OCI-LY3 (cell line): ENCODE measurements around the gene SCUBE1.

Experiments used
- H2AFZ ChIP-seq: fragments of 200-600, 300-600 bp; shearing (Covaris generic); 2 replicates; pipeline ENCODE4 v1.6.0; 2014; ENCODE audit warnings: antibody characterized with exemption, low read depth, low read length
- H3K27ac ChIP-seq: fragments of 200-600, 300-600 bp; sonication (generic); 2 replicates; pipeline ENCODE4 v1.5.1; 2014; ENCODE audit warnings: mild to moderate bottlenecking, low read length, moderate library complexity, mixed read lengths
- H3K27me3 ChIP-seq: fragments of 200-600, 300-600 bp; sonication (generic); 2 replicates; pipeline ENCODE4 v1.6.1; 2014; ENCODE audit warnings: low read depth, low read length, mixed read lengths
- H3K36me3 ChIP-seq: fragments of 200-600, 300-600 bp; sonication (generic); replicated peaks from 2 replicates; pipeline ENCODE3; 2014; ENCODE audit warnings: low read depth, low read length, mixed read lengths
- H3K4me1 ChIP-seq: fragments of 300-600, 200-600 bp; sonication (generic); 2 replicates; pipeline ENCODE4 v1.6.1; 2014; ENCODE audit warnings: low read length, mixed read lengths
- H3K4me2 ChIP-seq: fragments of 200-600, 300-600 bp; sonication (generic); 2 replicates; pipeline ENCODE4 v1.6.1; 2014; ENCODE audit warnings: low read length, mixed read lengths
- H3K4me3 ChIP-seq: fragments of 300-600, 200-600 bp; sonication (generic); 2 replicates; pipeline ENCODE4 v1.5.1; 2014; ENCODE audit warnings: antibody characterized with exemption, mild to moderate bottlenecking, low read length, moderate library complexity
- H3K79me2 ChIP-seq: fragments of 300-600, 200-600 bp; shearing (Covaris generic); 2 replicates; pipeline ENCODE4 v1.6.1; 2014; ENCODE audit warnings: mild to moderate bottlenecking, low read length, mixed read lengths
- H3K9ac ChIP-seq: fragments of 300-600, 200-600 bp; shearing (Covaris generic); 2 replicates; pipeline ENCODE4 v1.6.0; 2014; ENCODE audit warnings: mild to moderate bottlenecking, low read length, moderate library complexity
- H3K9me3 ChIP-seq: fragments of 200-600, 300-600 bp; shearing (Covaris generic); 2 replicates; pipeline ENCODE4 v1.6.1; 2014; ENCODE audit warnings: low read length, mixed read lengths; ENCODE audit not compliant: insufficient read depth
- H4K20me1 ChIP-seq: fragments of 200-600, 300-600 bp; sonication (generic); 2 replicates; pipeline ENCODE4 v1.6.1; 2016; ENCODE audit warnings: low read length, mixed read lengths; ENCODE audit not compliant: insufficient read depth
- CTCF ChIP-seq: fragments of 200-600, 300-600 bp; sonication (generic); IDR thresholded peaks from 2 replicates; pipeline ENCODE4 v1.5.1; 2014; ENCODE audit warnings: antibody characterized with exemption, low read length, low read depth
- EZH2phosphoT487 ChIP-seq: fragments of 200-600 bp; shearing (Covaris generic); IDR thresholded peaks from 2 replicates; pipeline ENCODE4 v1.6.1; 2018; ENCODE audit warnings: antibody characterized with exemption, mixed run types, low read depth

Gene SCUBE1

GRCh38 chr22:43202326-43202725 lies 140.8 kb downstream of the SCUBE1 start:
- TF ChIP-seq EZH2phosphoT487 (no peak), CTCF (no peak)
- H3K9ac ChIP-seq, result no peak overlapping the region

GRCh38 chr22:43201486-43202219 lies 141.5 kb downstream of the SCUBE1 start:
- H3K9ac ChIP-seq, result no peak overlapping the region
- no peaks in the 10 kb centered on the region for H3K36me3 ChIP-seq
- H3K4me2 ChIP-seq, result no peak overlapping the region
- TF ChIP-seq EZH2phosphoT487 (no peak), CTCF (no peak)
- H3K79me2 ChIP-seq, result no peaks in the 10 kb centered on the region
- no peak overlapping the region for H2AFZ ChIP-seq
- no peaks in the 10 kb centered on the region for H4K20me1 ChIP-seq
- no peaks in the 10 kb centered on the region for H3K9me3 ChIP-seq
- no peak overlapping the region for H3K27ac ChIP-seq
- no peaks in the 10 kb centered on the region for H3K4me1 ChIP-seq
- peaks cover 6% of the 10 kb centered on the region; the same call in 1 of the 2 replicates for H3K27me3 ChIP-seq
- no peak overlapping the region for H3K4me3 ChIP-seq

More at GRCh38 chr22:43202326-43202725, 140.8 kb downstream of the SCUBE1 start:
- Histone ChIP-seq H3K4me2 (no peak overlapping the region), H3K36me3 (no peaks in the 10 kb centered on the region), H3K9me3 (no peaks in the 10 kb centered on the region), H3K79me2 (no peaks in the 10 kb centered on the region), H3K4me1 (no peaks in the 10 kb centered on the region), H2AFZ (no peak overlapping the region), H3K27me3 (peaks cover 4% of the 10 kb centered on the region; the same call in 1 of the 2 replicates), H4K20me1 (no peaks in the 10 kb centered on the region), H3K27ac (no peak overlapping the region), H3K4me3 (no peak overlapping the region)

- no peaks in the 10 kb centered on the region for H3K36me3 ChIP-seq
- H3K4me2 ChIP-seq, result no peak overlapping the region
- no peak overlapping the region for H2AFZ ChIP-seq
- no peak overlapping the region for H3K27ac ChIP-seq
- no peaks in the 10 kb centered on the region for H3K79me2 ChIP-seq
- H3K27me3 ChIP-seq, result peaks cover 6% of the 10 kb centered on the region; the same call in 1 of the 2 replicates
- H3K4me3 ChIP-seq, result no peak overlapping the region
- H3K9ac ChIP-seq, result no peak overlapping the region
- H3K4me1 ChIP-seq, result no peaks in the 10 kb centered on the region
- TF ChIP-seq EZH2phosphoT487 (no peak), CTCF (no peak)
- no peaks in the 10 kb centered on the region for H4K20me1 ChIP-seq
- H3K9me3 ChIP-seq, result no peaks in the 10 kb centered on the region
These were observed 142.6 kb downstream of the SCUBE1 start for GRCh38 chr22:43200555-43200954.

- no peak overlapping the region for H3K4me2 ChIP-seq
- no peaks in the 10 kb centered on the region for H3K4me1 ChIP-seq
- H3K9me3 ChIP-seq, result no peaks in the 10 kb centered on the region
- H2AFZ ChIP-seq, result no peak overlapping the region
- H3K4me3 ChIP-seq, result no peak overlapping the region
- H3K9ac ChIP-seq, result no peak overlapping the region
- TF ChIP-seq EZH2phosphoT487 (no peak), CTCF (no peak)
- no peaks in the 10 kb centered on the region for H3K79me2 ChIP-seq
- H3K27ac ChIP-seq, result no peak overlapping the region
- H4K20me1 ChIP-seq, result no peaks in the 10 kb centered on the region
- no peaks in the 10 kb centered on the region for H3K36me3 ChIP-seq
- H3K27me3 ChIP-seq, result peaks cover 6% of the 10 kb centered on the region; the same call in 1 of the 2 replicates
These were observed 143.1 kb downstream of the SCUBE1 start for GRCh38 chr22:43200031-43200430.
